HFF-Myc (cell line): Measurements from ENCODE around the gene MRAS.
A peak's percentile ranks its signal among the peaks of the same experiment; 100 is the strongest.

Experiments used
- DNase-seq: peaks from one replicate; pipeline ENCODE4 v3.0.0-alpha.2; 2011; ENCODE audit warnings: low read depth; ENCODE audit errors: extremely low read depth
- H3K4me3 ChIP-seq: replicated peaks from 2 replicates; pipeline ENCODE4 v1.5.1; 2011; ENCODE audit warnings: low read depth, mild to moderate bottlenecking, control low read depth, low read length
- CTCF ChIP-seq: IDR thresholded peaks from 2 replicates; pipeline ENCODE4 v1.5.1; 2012; ENCODE audit warnings: mild to moderate bottlenecking, low read depth, low read length, control low read depth; ENCODE audit errors: missing control alignments

The MRAS gene

GRCh38 chr3:138314751-138315150, 33.6 kb upstream of the MRAS start:
- DNase-seq: no peak
- TF ChIP-seq CTCF: no peak
- no peak overlapping the region for H3K4me3 ChIP-seq

- no peak overlapping the region for H3K4me3 ChIP-seq
- DNase-seq: no peak
- TF ChIP-seq CTCF: no peak
These were observed 30.7 kb upstream of the MRAS start for GRCh38 chr3:138317687-138318086.

GRCh38 chr3:138323971-138324370, 24.4 kb upstream of the MRAS start:
- H3K4me3 ChIP-seq: no peak overlapping the region
- no peak for TF ChIP-seq CTCF
- no peak for DNase-seq

- no peak overlapping the region for H3K4me3 ChIP-seq
- DNase-seq: no peak
- no peak for TF ChIP-seq CTCF
These were observed 22.4 kb upstream of the MRAS start for GRCh38 chr3:138325990-138326389.

- no peak for DNase-seq
- H3K4me3 ChIP-seq: no peak overlapping the region
- no peak for TF ChIP-seq CTCF
These were observed 21.3 kb upstream of the MRAS start for GRCh38 chr3:138326866-138327595.

- H3K4me3 ChIP-seq: no peak overlapping the region
- no peak for TF ChIP-seq CTCF
- no peak for DNase-seq
These were observed 20.5 kb upstream of the MRAS start for GRCh38 chr3:138327831-138328230.

GRCh38 chr3:138328341-138328740, 20.0 kb upstream of the MRAS start:
- TF ChIP-seq CTCF: peak; percentile 27
- no peak overlapping the region for H3K4me3 ChIP-seq
- DNase-seq: no peak
